HCT116 (cell line): Measurements from ENCODE around the gene C11orf68. TPM values are rescaled to one million over a fixed set of nuclear protein-coding genes. Genes with fewer than 3 reads are reported as not detected.

Experiments
- ATAC-seq: fragments of 200-7000 bp; cut with Tn5 transposase; 2 replicates; pipeline ENCODE4 v1.9.1; 2020; ENCODE audit warnings: mild to moderate bottlenecking, moderate library complexity
- BruUV-seq: library from RNA; stranded (reverse); fragments of 400-500 nt; replicated peaks from 2 replicates; lab custom pipeline; 2021; lab: Mats Ljungman, UMichigan
- CTCF ChIA-PET: fragments of 300-600 bp; sonication (Branson Sonifier 250); formaldehyde crosslinking; loops from one replicate; lab custom pipeline; 2021; ENCODE audit warnings: antibody characterized with exemption; lab: Charles Lee
- POLR2A ChIA-PET: fragments of 300-600, 350-600 bp; sonication (Branson Sonifier 250); formaldehyde crosslinking; loops from one replicate; lab custom pipeline; 2021; ENCODE audit warnings: antibody characterized with exemption; lab: Charles Lee
- RAD21 ChIA-PET, 2 experiments: fragments of 300-600 bp; sonication (Branson Sonifier 250); formaldehyde crosslinking; loops; one replicate each; lab custom pipeline; 2023; ENCODE audit warnings: low total read pairs in 2 of 2; ENCODE audit not compliant: uncharacterized antibody in 2 of 2, unreplicated experiment in 2 of 2, low non-redundant PET in 1 of 2; lab: Charles Lee
- DNase-seq: peaks from one replicate; pipeline ENCODE4 v3.0.0-alpha.2; 2010; ENCODE audit warnings: low read depth, low spot score
- H2AFZ ChIP-seq: fragments of 200-600 bp; shearing (Covaris generic), sonication (generic); 2 replicates; pipeline ENCODE4 v1.6.1; 2017; ENCODE audit warnings: low read depth, mixed run types, mixed read lengths, antibody characterized with exemption, low read length; ENCODE audit not compliant: poor library complexity, severe bottlenecking
- H3K27ac ChIP-seq: 2 replicates; pipeline ENCODE4 v1.5.1; 2012; ENCODE audit warnings: low read depth, low read length
- H3K27me3 ChIP-seq: fragments of 200-600 bp; sonication (generic); 2 replicates; pipeline ENCODE4 v1.6.1; 2016; ENCODE audit warnings: mixed run types, low read length, mixed read lengths; ENCODE audit not compliant: insufficient read depth
- H3K36me3 ChIP-seq, 2 experiments: fragments of 200-500 bp in 1 of 2; fragments of 200-600 bp in 1 of 2; sonication (Bioruptor generic) in 1 of 2; sonication (generic) in 1 of 2; 2 replicates each; pipeline versions ENCODE4 v1.5.1 to v1.6.1; 2014 to 2016; ENCODE audit warnings: low read length in 2 of 2, inconsistent platforms in 1 of 2, mixed read lengths in 1 of 2, mixed run types in 1 of 2; ENCODE audit not compliant: insufficient read depth in 2 of 2, control insufficient read depth in 1 of 2
- H3K4me1 ChIP-seq, 2 experiments: fragments of 200-600 bp in 1 of 2; sonication (generic) in 1 of 2; 2 replicates each; pipeline versions ENCODE4 v1.5.1 to v1.6.1; 2012 to 2017; ENCODE audit warnings: low read length in 2 of 2, inconsistent platforms in 1 of 2, mild to moderate bottlenecking in 1 of 2, mixed read lengths in 1 of 2, mixed run types in 1 of 2, moderate library complexity in 1 of 2; ENCODE audit not compliant: insufficient read depth in 2 of 2, control insufficient read depth in 1 of 2
- H3K4me2 ChIP-seq: fragments of 200-600 bp; sonication (generic); 2 replicates; pipeline ENCODE4 v1.6.1; 2017; ENCODE audit warnings: mixed run types, low read length, mixed read lengths
- H3K4me3 ChIP-seq, 2 experiments: fragments of 200-600 bp in 1 of 2; sonication (generic) in 1 of 2; replicated peaks in 1 of 2; 2 replicates each; pipeline ENCODE4 v1.5.1; 2011 to 2016; ENCODE audit warnings: low read length in 2 of 2, control low read depth in 1 of 2, low read depth in 1 of 2, mild to moderate bottlenecking in 1 of 2, mixed read lengths in 1 of 2, mixed run types in 1 of 2
- H3K79me2 ChIP-seq: fragments of 200-600 bp; sonication (generic); 2 replicates; pipeline ENCODE4 v1.6.1; 2017; ENCODE audit warnings: mild to moderate bottlenecking, mixed run types, low read length, moderate library complexity, mixed read lengths; ENCODE audit not compliant: insufficient read depth
- H3K9ac ChIP-seq: fragments of 200-600 bp; sonication (generic); 2 replicates; pipeline ENCODE4 v1.6.1; 2016; ENCODE audit warnings: low read length, mixed read lengths
- H3K9me2 ChIP-seq: fragments of 200-600 bp; sonication (generic), shearing (Covaris generic); 2 replicates; pipeline ENCODE4 v1.6.1; 2017; ENCODE audit warnings: mixed run types, mild to moderate bottlenecking, moderate library complexity; ENCODE audit not compliant: insufficient read depth
- H3K9me3 ChIP-seq, 2 experiments: fragments of 200-500 bp in 1 of 2; fragments of 200-600 bp in 1 of 2; sonication (Bioruptor generic) in 1 of 2; sonication (generic) in 1 of 2; 2 replicates each; pipeline ENCODE4 v1.6.1; 2014 to 2017; ENCODE audit warnings: low read length in 2 of 2, mixed read lengths in 2 of 2, inconsistent platforms in 1 of 2, low read depth in 1 of 2, mild to moderate bottlenecking in 1 of 2, mixed run types in 1 of 2, moderate library complexity in 1 of 2; ENCODE audit not compliant: control insufficient read depth in 1 of 2, insufficient read depth in 1 of 2
- H4K20me1 ChIP-seq: fragments of 200-600 bp; sonication (generic), shearing (Covaris generic); 2 replicates; pipeline ENCODE4 v1.6.1; 2017; ENCODE audit warnings: mixed run types, mild to moderate bottlenecking, moderate library complexity; ENCODE audit not compliant: insufficient read depth
- CBX3 ChIP-seq: IDR thresholded peaks from 2 replicates; pipeline ENCODE4 v1.6.1; 2012; ENCODE audit warnings: low read depth
- EZH2phosphoT487 ChIP-seq: fragments of 200-600 bp; IDR thresholded peaks from 2 replicates; pipeline ENCODE4 v1.6.1; 2018; ENCODE audit warnings: antibody characterized with exemption, borderline replicate concordance
- POLR2A ChIP-seq: IDR thresholded peaks from 2 replicates; pipeline ENCODE4 v1.7.0; 2011; ENCODE audit warnings: borderline replicate concordance; ENCODE audit not compliant: insufficient read depth, insufficient read length; ENCODE audit errors: extremely low read depth
- POLR2AphosphoS5 ChIP-seq: IDR thresholded peaks from 2 replicates; pipeline ENCODE4 v1.6.1; 2011; ENCODE audit warnings: mild to moderate bottlenecking, low read depth, low read length, moderate library complexity
- SIN3A ChIP-seq: IDR thresholded peaks from 2 replicates; pipeline ENCODE4 v1.6.1; 2012; ENCODE audit warnings: low read depth
- SP1 ChIP-seq: IDR thresholded peaks from 2 replicates; pipeline ENCODE4 v1.6.1; 2012; ENCODE audit warnings: low read depth
- TCF7L2 ChIP-seq: IDR thresholded peaks from 2 replicates; pipeline ENCODE4 v1.7.0; 2011; ENCODE audit warnings: borderline replicate concordance, inconsistent platforms; ENCODE audit not compliant: insufficient read depth, insufficient read length; ENCODE audit errors: extremely low read depth
- YY1 ChIP-seq: IDR thresholded peaks from 2 replicates; pipeline ENCODE4 v1.6.1; 2011; ENCODE audit warnings: low read length, low read depth, moderate library complexity, mild to moderate bottlenecking; ENCODE audit not compliant: insufficient replicate concordance; ENCODE audit errors: extremely low read depth
- ZBTB33 ChIP-seq: IDR thresholded peaks from 2 replicates; pipeline ENCODE4 v1.6.1; 2011; ENCODE audit warnings: mild to moderate bottlenecking, low read length, moderate library complexity; ENCODE audit not compliant: insufficient replicate concordance; ENCODE audit errors: extremely low read depth
- ZFX ChIP-seq: fragments of 450-650 bp; IDR thresholded peaks from 2 replicates; pipeline ENCODE4 v1.6.1; 2017
- intact Hi-C: fragments of 100-400 bp; cut with micrococcal nuclease; formaldehyde crosslinking; loops from 2 replicates; pipeline ENCODE4 v1.10.0; 2022
- total RNA-seq: library from RNA; stranded (reverse); gene quantifications from one replicate; pipeline ENCODE4 v1.2.1, GENCODE V29; 2021; ENCODE audit not compliant: unreplicated experiment

C11orf68 gene
- total RNA-seq, 1 experiment from 2014 or later, result 49.8 TPM

DNA sequence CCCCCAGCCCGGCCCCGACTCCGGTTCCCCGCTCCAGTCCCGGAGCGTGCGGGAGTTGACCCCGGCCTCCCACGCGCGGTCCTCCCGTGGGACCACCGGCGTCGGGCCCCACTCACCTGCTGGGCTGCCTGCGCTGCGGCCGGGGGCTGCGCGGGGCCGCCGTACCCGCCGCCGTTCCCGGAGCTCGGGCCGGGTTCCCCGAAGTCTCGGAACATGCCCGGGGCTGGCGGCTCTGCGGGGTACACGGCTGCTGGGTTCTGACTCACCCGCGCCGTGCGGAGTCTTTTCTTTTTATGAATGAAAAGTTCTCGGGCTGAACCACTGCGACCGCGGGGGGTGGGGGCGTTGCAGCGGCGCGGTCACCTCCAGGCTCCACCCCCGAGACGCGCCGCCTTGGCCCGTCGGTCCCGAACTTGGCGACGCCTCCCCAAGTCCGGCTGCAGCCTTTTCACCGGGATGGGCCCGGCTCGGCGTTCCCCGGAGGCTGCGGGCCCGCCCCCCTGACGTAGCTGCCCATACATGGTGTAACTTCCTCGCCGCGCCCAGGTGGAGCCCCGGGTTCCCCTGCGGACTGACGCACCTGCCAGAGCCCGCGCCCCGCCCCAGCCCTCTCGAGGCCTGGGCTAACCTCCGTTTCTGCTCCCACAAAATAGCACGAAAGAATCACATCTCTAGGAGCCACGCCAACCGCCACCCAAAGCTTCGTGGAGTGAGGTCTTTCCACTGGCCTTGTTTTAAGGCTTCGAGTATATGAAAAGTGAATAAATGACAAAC is 18.6 kb downstream of the C11orf68 start, which contains the start of gene FOSL1:
Gene FOSL1, minus strand, starts transcription at position 264 of the 774 bp plus-strand sequence. Its CDS starts 49 bp downstream, at position 215.
- TF ChIP-seq CBX3 (no peak), POLR2AphosphoS5 (peak; percentile 99), YY1 (peak; percentile 4), SIN3A (no peak), ZBTB33 (peak; percentile 36), EZH2phosphoT487 (no peak), SP1 (no peak), POLR2A (peak; percentile 97), ZFX (peak; percentile 39; the same call in 1 of the 2 replicates), TCF7L2 (peak; percentile 50)
- intact Hi-C loops, result loop anchor here (1.0 kb wide), 1 partner anchor 16 kb away; no protein-coding TSS in a partner anchor
- no peaks in the 10 kb centered on the region for H3K9me3 ChIP-seq
- peaks cover 51 to 85% of the 10 kb centered on the region in 2 experiments for H3K4me1 ChIP-seq
- RAD21 ChIA-PET, result no interaction called here
- H3K36me3 ChIP-seq, result peaks cover 6 to 38% of the 10 kb centered on the region in 2 experiments; a peak in 3 of 4 replicates
- DNase-seq (peak; percentile 97), ATAC-seq (peak; percentile 79)
- BruUV-seq, result no TSS peak
- H3K27ac ChIP-seq, result peak within 1 kb of the TSS; percentile 99
- H3K27me3 ChIP-seq, result no peaks in the 10 kb centered on the region
- H2AFZ ChIP-seq, result no peak within 1 kb of the TSS
- peak within 1 kb of the TSS; percentile 99 for H3K9ac ChIP-seq
- peaks cover 57% of the 10 kb centered on the region for H3K79me2 ChIP-seq
- POLR2A ChIA-PET, result interaction anchor here (1.2 to 10.9 kb wide), 5 partner anchors 10 to 41 kb away, joined by 6 to 124 read pairs (median 30); partner anchors contain the start of genes CCDC85B, FIBP and MUS81
- peak within 1 kb of the TSS; percentile 71 for H3K4me2 ChIP-seq
- CTCF ChIA-PET, result interaction anchor here (0.9 to 1.2 kb wide), 4 partner anchors 9 to 16 kb away, joined by 5 to 6 read pairs (median 6); partner anchors contain the start of genes CCDC85B and FIBP
- H4K20me1 ChIP-seq, result peaks cover 23% of the 10 kb centered on the region; the same call in 1 of the 2 replicates
- no peaks in the 10 kb centered on the region for H3K9me2 ChIP-seq
- H3K4me3 ChIP-seq, result peak within 1 kb of the TSS; percentile 90 to 98
